ENCODE measurements around the gene RAPGEF4.

- TF ChIP-seq CTCF (conservative IDR thresholded peaks at IDR 0.05) (no peak), EZH2 (IDR thresholded peaks at IDR 0.05; ENCODE audit: low read depth) (no peak)
Observed at GRCh38 chr2:173087214-173087581, 351.6 kb downstream of the RAPGEF4 start.
